NCI-H460 (cell line): ENCODE data around the gene KLF15. TPM values are rescaled to one million over a fixed set of nuclear protein-coding genes. Genes with fewer than 3 reads are reported as not detected.

Experiments used
- DNase-seq: peaks from one replicate; pipeline ENCODE4 v3.0.0-alpha.2; 2016; ENCODE audit warnings: low read depth; ENCODE audit errors: extremely low read depth
- total RNA-seq: library from RNA; depleted of rRNA; stranded (reverse); fragments of >200 nt; shearing (Covaris generic); gene quantifications from 2 replicates; pipeline ENCODE4 v1.2.3, GENCODE V29; 2014

The KLF15 gene
- total RNA-seq, 1 experiment from 2014 or later = 1.2 TPM

GRCh38 chr3:126309861-126310655 lies 47.1 kb downstream of the KLF15 start:
- DNase-seq = no peak

GRCh38 chr3:126309165-126309564 lies 48.0 kb downstream of the KLF15 start:
- DNase-seq = no peak

- no peak for DNase-seq
Observed at GRCh38 chr3:126308394-126309125, 48.6 kb downstream of the KLF15 start.

GRCh38 chr3:126307591-126308393 lies 49.4 kb downstream of the KLF15 start:
- no peak for DNase-seq

- DNase-seq = no peak
Observed at GRCh38 chr3:126306888-126307482, 50.2 kb downstream of the KLF15 start.

GRCh38 chr3:126306397-126306796 lies 50.8 kb downstream of the KLF15 start:
- no peak for DNase-seq

- no peak for DNase-seq
Observed at GRCh38 chr3:126305427-126305826, 51.8 kb downstream of the KLF15 start.

- no peak for DNase-seq
Observed at GRCh38 chr3:126304704-126305103, 52.5 kb downstream of the KLF15 start.

- DNase-seq = no peak
Observed at GRCh38 chr3:126304291-126304690, 52.9 kb downstream of the KLF15 start.

- DNase-seq = no peak
Observed at GRCh38 chr3:126303272-126303671, 53.9 kb downstream of the KLF15 start.

- no peak for DNase-seq
Observed at GRCh38 chr3:126300761-126301481, 56.3 kb downstream of the KLF15 start.

- no peak for DNase-seq
Observed at GRCh38 chr3:126300001-126300760, 57.0 kb downstream of the KLF15 start.

GRCh38 chr3:126295407-126295939 lies 61.7 kb downstream of the KLF15 start:
- DNase-seq = no peak

GRCh38 chr3:126294211-126294808 lies 62.9 kb downstream of the KLF15 start:
- DNase-seq = no peak

GRCh38 chr3:126293370-126294082 lies 63.7 kb downstream of the KLF15 start:
- DNase-seq = no peak
